Endothelial cell of umbilical vein (primary cell): ENCODE data around the gene SFT2D3. TPM values are rescaled to one million over a fixed set of nuclear protein-coding genes. Genes with fewer than 3 reads are reported as not detected.

Source experiments
- BruUV-seq: library from RNA; stranded (reverse); fragments of 400-500 nt; replicated peaks from 2 replicates; lab custom pipeline; 2021; lab: Mats Ljungman, UMichigan
- CTCF ChIA-PET: fragments of 300-600, 350-600 bp; sonication (Branson Sonifier 250); formaldehyde crosslinking; loops from one replicate; lab custom pipeline; 2021; ENCODE audit warnings: antibody characterized with exemption, inconsistent platforms; lab: Charles Lee
- POLR2A ChIA-PET: fragments of 300-600, 350-600 bp; sonication (Branson Sonifier 250); formaldehyde crosslinking; loops from one replicate; lab custom pipeline; 2021; ENCODE audit warnings: antibody characterized with exemption, inconsistent platforms; lab: Charles Lee
- DNase-seq: peaks from one replicate; pipeline ENCODE4 v3.0.0-alpha.2; 2011; ENCODE audit warnings: low read depth, low spot score
- FAIRE-seq: peaks from 2 replicates; lab custom pipeline; 2011; peaks lifted over from hg19 to GRCh38; lab: Jason Lieb, UNC
- H2AFZ ChIP-seq: 2 replicates; pipeline ENCODE4 v1.6.0; 2012; ENCODE audit warnings: low read depth, low read length, control low read depth, inconsistent platforms
- H3K27ac ChIP-seq: 2 replicates; pipeline ENCODE4 v1.5.1; 2011; ENCODE audit warnings: low read depth, mild to moderate bottlenecking, control low read depth, low read length, moderate library complexity; ENCODE audit not compliant: insufficient read depth
- H3K27me3 ChIP-seq, 2 experiments: 2 replicates each; pipeline versions ENCODE4 v1.6.0 to v1.6.1; 2011; ENCODE audit warnings: low read length in 2 of 2, mixed read lengths in 1 of 2; ENCODE audit not compliant: control insufficient read depth in 2 of 2, insufficient read depth in 2 of 2
- H3K36me3 ChIP-seq, 2 experiments: 2 replicates in 1 of 2; 3 replicates in 1 of 2; pipeline ENCODE4 v1.5.1; 2011; ENCODE audit warnings: low read length in 2 of 2, mild to moderate bottlenecking in 1 of 2, moderate library complexity in 1 of 2; ENCODE audit not compliant: control insufficient read depth in 2 of 2, insufficient read depth in 2 of 2; ENCODE audit errors: extremely low read depth in 1 of 2
- H3K4me1 ChIP-seq: 3 replicates; pipeline ENCODE4 v1.5.1; 2011; ENCODE audit warnings: mild to moderate bottlenecking, low read length; ENCODE audit not compliant: control insufficient read depth, insufficient read depth; ENCODE audit errors: extremely low read depth
- H3K4me2 ChIP-seq: 2 replicates; pipeline ENCODE4 v1.6.1; 2011; ENCODE audit warnings: low read length, control low read depth, mixed read lengths; ENCODE audit not compliant: insufficient read depth
- H3K4me3 ChIP-seq, 3 experiments: fragments of 200-600 bp in 1 of 3; sonication (generic), shearing (Covaris generic) in 1 of 3; replicated peaks in 1 of 3; 2 replicates each; pipeline ENCODE4 v1.5.1; 2011 to 2016; ENCODE audit warnings: control low read depth in 3 of 3, low read length in 3 of 3, mild to moderate bottlenecking in 2 of 3, inconsistent platforms in 1 of 3, low read depth in 1 of 3, moderate library complexity in 1 of 3; ENCODE audit not compliant: insufficient read depth in 1 of 3
- H3K79me2 ChIP-seq: 2 replicates; pipeline ENCODE4 v1.6.0; 2012; ENCODE audit warnings: low read length, inconsistent platforms; ENCODE audit not compliant: control insufficient read depth, insufficient read depth
- H3K9ac ChIP-seq: replicated peaks from 2 replicates; pipeline ENCODE3; 2011; ENCODE audit warnings: low read length, control low read depth; ENCODE audit not compliant: insufficient read depth; ENCODE audit errors: extremely low read depth
- H3K9me1 ChIP-seq: replicated peaks from 3 replicates; pipeline ENCODE4 v1.6.0; 2011; ENCODE audit warnings: mild to moderate bottlenecking, low read length; ENCODE audit not compliant: control insufficient read depth, insufficient read depth; ENCODE audit errors: extremely low read depth
- H3K9me3 ChIP-seq: replicated peaks from 2 replicates; pipeline ENCODE4 v1.5.1; 2012; ENCODE audit warnings: low read length, inconsistent platforms; ENCODE audit not compliant: control insufficient read depth, insufficient read depth
- H4K20me1 ChIP-seq: replicated peaks from 2 replicates; pipeline ENCODE3; 2011; ENCODE audit warnings: mild to moderate bottlenecking, low read length; ENCODE audit not compliant: control insufficient read depth, insufficient read depth; ENCODE audit errors: extremely low read depth
- EZH2 ChIP-seq: IDR thresholded peaks from 2 replicates; pipeline ENCODE4 v1.6.1; 2012; ENCODE audit warnings: borderline replicate concordance, low read depth, mild to moderate bottlenecking, moderate library complexity, low read length, inconsistent platforms; ENCODE audit not compliant: severe bottlenecking
- FOS ChIP-seq: IDR thresholded peaks from 2 replicates; pipeline ENCODE4 v1.6.1; 2011; ENCODE audit warnings: mild to moderate bottlenecking, low read length, moderate library complexity, borderline replicate concordance; ENCODE audit not compliant: insufficient read depth
- GATA2 ChIP-seq: IDR thresholded peaks from 2 replicates; pipeline ENCODE4 v1.7.0; 2011; ENCODE audit warnings: low read depth, mild to moderate bottlenecking, moderate library complexity, mixed read lengths, low read length; ENCODE audit not compliant: insufficient read length, insufficient read depth
- JUN ChIP-seq: IDR thresholded peaks from 2 replicates; pipeline ENCODE4 v1.6.1; 2011; ENCODE audit warnings: borderline replicate concordance, low read depth; ENCODE audit not compliant: insufficient read length, insufficient read depth
- MYC ChIP-seq: IDR thresholded peaks from one replicate; pipeline ENCODE4 v1.6.1; 2011; ENCODE audit warnings: mild to moderate bottlenecking, low read depth, low read length
- POLR2A ChIP-seq: IDR thresholded peaks from 2 replicates; pipeline ENCODE4 v1.6.1; 2012; ENCODE audit warnings: low read depth, mild to moderate bottlenecking, control low read depth, low read length
- POLR2AphosphoS5 ChIP-seq: IDR thresholded peaks from 2 replicates; pipeline ENCODE4 v1.6.1; 2012; ENCODE audit warnings: low read depth, mild to moderate bottlenecking, control low read depth, low read length, moderate library complexity; ENCODE audit not compliant: insufficient read depth
- dilution Hi-C: fragments of 300-500 bp; cut with MboI; formaldehyde crosslinking; loops from one replicate; pipeline ENCODE4 v1.15.0; 2019; ENCODE audit warnings: low sequenced_read_pairs; ENCODE audit not compliant: extremely low pct_ligation_motif_present
- intact Hi-C: fragments of 100-400 bp; cut with micrococcal nuclease; formaldehyde crosslinking; loops from one replicate; pipeline ENCODE4 v1.10.0; 2022
- polyA plus RNA-seq, 4 experiments: library from polyadenylated mRNA; depleted of rRNA in 3 of 4; stranded (reverse) in 3 of 4; unstranded in 1 of 4; fragments of >200 nt; gene quantifications; 2 replicates each; pipeline versions ENCODE4 v1.2.1 to v1.2.3, GENCODE V29; 2011 to 2012; ENCODE audit warnings: missing spikeins in 1 of 4
- total RNA-seq: library from RNA; stranded (reverse); gene quantifications from 2 replicates; pipeline ENCODE4 v1.2.3, GENCODE V29; 2021
- TF ChIP-seq, protein P1 (sequence below): IDR thresholded peaks from 2 replicates; pipeline ENCODE4 v1.6.1; 2011; ENCODE audit not compliant: insufficient read depth, insufficient read length
- TF ChIP-seq, protein P2 (sequence below), 2 donors: IDR thresholded peaks; 1 replicate in 1 of 2; 2 replicates in 1 of 2; pipeline ENCODE4 v1.5.1; 2011; ENCODE audit warnings: low read length in 2 of 2, mild to moderate bottlenecking in 2 of 2, moderate library complexity in 2 of 2, control low read depth in 1 of 2, inconsistent platforms in 1 of 2, low read depth in 1 of 2; ENCODE audit not compliant: insufficient read depth in 1 of 2; ENCODE audit errors: extremely low read depth in 1 of 2

Gene SFT2D3
- total and polyA plus RNA-seq, 2 donors (not counting 3 experiments of a cell fraction or from before 2014, with no cell fraction given) = 4.5 to 4.7 TPM

DNA sequence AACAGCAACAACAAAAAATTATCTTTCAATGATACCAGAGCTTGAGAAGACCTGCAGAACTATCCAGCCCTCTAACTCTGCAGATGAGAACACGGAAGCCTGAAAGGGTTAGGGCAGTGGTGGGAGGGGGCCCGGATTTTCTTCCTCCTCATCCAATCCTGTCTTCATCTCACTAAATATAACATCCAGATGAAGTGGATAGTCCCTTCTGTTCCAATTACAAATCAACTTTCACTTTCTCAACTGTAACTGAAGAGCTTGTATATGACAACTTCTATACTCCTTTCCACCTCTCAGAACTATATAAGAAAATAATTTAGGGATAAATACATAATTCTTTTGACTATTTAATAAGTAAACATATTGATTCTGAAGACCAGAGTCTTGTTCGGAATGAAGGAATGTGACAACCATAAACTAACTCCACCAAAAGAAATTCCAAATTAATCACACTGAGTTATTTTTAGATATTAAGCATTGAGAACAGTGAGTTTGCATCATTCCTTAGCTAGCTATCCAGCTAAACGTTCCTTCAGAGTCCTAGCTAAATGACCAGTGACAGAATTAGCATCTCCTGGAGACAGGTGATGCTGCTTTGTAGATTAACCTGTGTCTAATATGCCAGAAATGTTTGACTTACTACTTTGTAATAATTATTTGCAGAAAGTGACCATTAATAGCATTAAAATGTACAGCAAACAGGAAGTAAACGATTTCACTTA lies 32.7 kb downstream of the SFT2D3 start:
- Histone ChIP-seq H3K4me2 (no peak overlapping the region), H3K27ac (no peak overlapping the region), H3K4me1 (no peaks in the 10 kb centered on the region), H3K4me3 (no peak overlapping the region), H4K20me1 (no peaks in the 10 kb centered on the region), H3K9me1 (no peaks in the 10 kb centered on the region), H3K27me3 (no peaks in the 10 kb centered on the region), H2AFZ (no peak overlapping the region), H3K36me3 (no peaks in the 10 kb centered on the region), H3K9me3 (no peaks in the 10 kb centered on the region), H3K79me2 (no peaks in the 10 kb centered on the region), H3K9ac (no peak overlapping the region)
- TF ChIP-seq GATA2 (no peak), POLR2A (no peak)
- TF ChIP-seq, protein P1, sequence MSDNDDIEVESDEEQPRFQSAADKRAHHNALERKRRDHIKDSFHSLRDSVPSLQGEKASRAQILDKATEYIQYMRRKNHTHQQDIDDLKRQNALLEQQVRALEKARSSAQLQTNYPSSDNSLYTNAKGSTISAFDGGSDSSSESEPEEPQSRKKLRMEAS = no peak
- intact Hi-C loops (no loop called here), dilution Hi-C loops (no loop called here)
- POLR2A ChIA-PET = no interaction called here
- no peak for FAIRE-seq
- CTCF ChIA-PET = interaction anchor here (1.0 to 1.1 kb wide), 2 partner anchors 14 to 30 kb away, joined by 3 to 4 read pairs; no protein-coding TSS in a partner anchor
- BruUV-seq = no TSS peak
- DNase-seq = no peak

DNA sequence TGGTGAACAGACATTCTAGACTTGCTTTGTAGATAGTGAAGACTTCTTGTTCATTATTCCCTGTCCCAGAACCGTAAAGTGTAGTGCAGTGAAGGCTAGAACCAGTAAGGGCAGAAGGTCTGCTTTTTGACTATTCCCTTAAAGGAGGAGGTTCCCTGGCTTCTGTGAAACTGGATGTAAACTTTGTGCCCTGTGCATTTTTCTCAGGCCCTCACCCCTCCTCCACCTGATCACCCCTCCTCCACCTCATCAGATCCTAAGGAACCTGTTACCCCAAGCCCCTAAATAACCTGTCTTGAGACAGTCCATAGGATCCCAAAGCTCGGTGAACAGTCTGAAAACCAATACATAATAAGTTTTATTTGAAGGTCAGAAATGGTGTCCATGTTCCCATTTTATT lies 33.7 kb downstream of the SFT2D3 start:
- POLR2A ChIA-PET = no interaction called here
- no TSS peak for BruUV-seq

More for the DNA sequence above, 33.7 kb downstream of the SFT2D3 start:
- CTCF ChIA-PET = interaction anchor here (1.1 kb wide), 1 partner anchor 31 kb away, joined by 4 read pairs; no protein-coding TSS in a partner anchor
- Histone ChIP-seq H2AFZ (no peak overlapping the region), H3K27ac (no peak overlapping the region), H3K79me2 (no peaks in the 10 kb centered on the region), H3K4me1 (no peaks in the 10 kb centered on the region), H3K9ac (no peak overlapping the region), H3K36me3 (no peaks in the 10 kb centered on the region), H3K9me1 (no peaks in the 10 kb centered on the region), H3K9me3 (no peaks in the 10 kb centered on the region), H3K4me2 (no peak overlapping the region), H3K27me3 (no peaks in the 10 kb centered on the region), H3K4me3 (no peak overlapping the region), H4K20me1 (no peaks in the 10 kb centered on the region)
- DNase-seq (no peak), FAIRE-seq (no peak)
- dilution Hi-C loops = no loop called here
- TF ChIP-seq POLR2A (no peak), GATA2 (no peak), JUN (no peak), MYC (no peak), EZH2 (no peak), FOS (no peak), POLR2AphosphoS5 (no peak)
- TF ChIP-seq, protein P1 = no peak
- TF ChIP-seq, protein P2, sequence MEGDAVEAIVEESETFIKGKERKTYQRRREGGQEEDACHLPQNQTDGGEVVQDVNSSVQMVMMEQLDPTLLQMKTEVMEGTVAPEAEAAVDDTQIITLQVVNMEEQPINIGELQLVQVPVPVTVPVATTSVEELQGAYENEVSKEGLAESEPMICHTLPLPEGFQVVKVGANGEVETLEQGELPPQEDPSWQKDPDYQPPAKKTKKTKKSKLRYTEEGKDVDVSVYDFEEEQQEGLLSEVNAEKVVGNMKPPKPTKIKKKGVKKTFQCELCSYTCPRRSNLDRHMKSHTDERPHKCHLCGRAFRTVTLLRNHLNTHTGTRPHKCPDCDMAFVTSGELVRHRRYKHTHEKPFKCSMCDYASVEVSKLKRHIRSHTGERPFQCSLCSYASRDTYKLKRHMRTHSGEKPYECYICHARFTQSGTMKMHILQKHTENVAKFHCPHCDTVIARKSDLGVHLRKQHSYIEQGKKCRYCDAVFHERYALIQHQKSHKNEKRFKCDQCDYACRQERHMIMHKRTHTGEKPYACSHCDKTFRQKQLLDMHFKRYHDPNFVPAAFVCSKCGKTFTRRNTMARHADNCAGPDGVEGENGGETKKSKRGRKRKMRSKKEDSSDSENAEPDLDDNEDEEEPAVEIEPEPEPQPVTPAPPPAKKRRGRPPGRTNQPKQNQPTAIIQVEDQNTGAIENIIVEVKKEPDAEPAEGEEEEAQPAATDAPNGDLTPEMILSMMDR (IDR thresholded peaks at IDR 0.05; ENCODE audit: extremely low read depth in 1 of 2, insufficient read depth in 1 of 2, low read depth in 1 of 2, low read length in 2 of 2) = no peak
- intact Hi-C loops = no loop called here
